GM13976 (cell line): Measurements from ENCODE around the gene ATN1.

Experiments used
- DNase-seq: peaks from one replicate; pipeline ENCODE4 v3.0.0; 2012; ENCODE audit warnings: low spot score
- CTCF ChIP-seq: IDR thresholded peaks from 2 replicates; pipeline ENCODE4 v1.5.1; 2012; ENCODE audit warnings: borderline replicate concordance, mild to moderate bottlenecking; ENCODE audit not compliant: insufficient read depth; ENCODE audit errors: extremely low read depth, missing control alignments, control extremely low read depth
- in situ Hi-C: fragments of 300-500 bp; cut with MboI; formaldehyde crosslinking; loops from one replicate; pipeline ENCODE4 v1.12.0; 2022; ENCODE audit warnings: low sequenced_read_pairs, mixed read lengths, inconsistent platforms; ENCODE audit not compliant: unreplicated experiment

ATN1 gene

GRCh38 chr12:6987956-6988553 is 60.3 kb downstream of the ATN1 start:
- TF ChIP-seq CTCF: no peak
- no peak for DNase-seq
- in situ Hi-C loops: no loop called here
